ENCODE results near the gene CERK. TPM values are rescaled to one million over a fixed set of nuclear protein-coding genes. Genes with fewer than 3 reads are reported as not detected.

Gene CERK
- polyA plus RNA-seq, 1 of the 3 experiments (the other 2 are of a cell fraction), result 32.6 TPM

- WGBS (ENCODE audit: low lambda C conversion rate), result 98% methylated on average over 14 of the region's 15 CpGs
These were observed 50.6 kb downstream of the CERK start for GRCh38 chr22:46687460-46687859.

More at GRCh38 chr22:46687460-46687859, 50.6 kb downstream of the CERK start:
- CTCF ChIA-PET, result interaction anchor here (2.5 kb wide), 1 partner anchor 124 kb away, joined by 17 read pairs; no protein-coding TSS in a partner anchor
- H3K9ac ChIP-seq, result no peak overlapping the region
- no peak overlapping the region for H3K4me3 ChIP-seq (ENCODE audit: low read depth in 2 of 2, low read length in 1 of 2)
- H3F3A ChIP-seq (replicated peaks; ENCODE audit: insufficient read depth), result no peaks in the 10 kb centered on the region
- H3K27me3 ChIP-seq (ENCODE audit: insufficient read depth), result no peaks in the 10 kb centered on the region
- no peak overlapping the region for H2AFZ ChIP-seq (ENCODE audit: low read depth)
- no peaks in the 10 kb centered on the region for H3K9me3 ChIP-seq
- DNase-seq, result no peak
- H4K20me1 ChIP-seq (ENCODE audit: insufficient read depth), result no peaks in the 10 kb centered on the region
- TF ChIP-seq JUND (IDR thresholded peaks at IDR 0.05) (no peak), TAF1 (IDR thresholded peaks at IDR 0.05; ENCODE audit: borderline replicate concordance, low read depth, low read length) (no peak), FOXM1 (IDR thresholded peaks at IDR 0.05; ENCODE audit: low read depth) (no peak), ZBTB33 (IDR thresholded peaks at IDR 0.05; ENCODE audit: borderline replicate concordance, low read depth) (no peak), NFIC (IDR thresholded peaks at IDR 0.05; ENCODE audit: borderline replicate concordance) (no peak), GATA2 (CRISPR knock-in tag; IDR thresholded peaks at IDR 0.05) (no peak), FOSL2 (IDR thresholded peaks at IDR 0.05; ENCODE audit: borderline replicate concordance, low read depth) (no peak), ELF1 (IDR thresholded peaks at IDR 0.05) (no peak), SIN3A (IDR thresholded peaks at IDR 0.05; ENCODE audit: borderline replicate concordance, low read depth, low read length) (no peak), USF1 (IDR thresholded peaks at IDR 0.05; ENCODE audit: borderline replicate concordance, low read depth) (no peak), POLR2AphosphoS5 (IDR thresholded peaks at IDR 0.05; ENCODE audit: low read depth, low read length) (no peak), CHD2 (IDR thresholded peaks at IDR 0.05; ENCODE audit: low read length, partially characterized antibody) (no peak), NRF1 (IDR thresholded peaks at IDR 0.05; ENCODE audit: low read depth, low read length) (no peak), YY1 (IDR thresholded peaks at IDR 0.05; ENCODE audit: low read depth) (no peak), TEAD4 (IDR thresholded peaks at IDR 0.05; ENCODE audit: borderline replicate concordance, insufficient read depth) (no peak), MAX (IDR thresholded peaks at IDR 0.05; ENCODE audit: low read depth) (no peak), USF2 (IDR thresholded peaks at IDR 0.05; ENCODE audit: borderline replicate concordance, low read depth, low read length) (no peak)
- POLR2A ChIA-PET, result no interaction called here
- H3K36me3 ChIP-seq (replicated peaks in 1 of 2; ENCODE audit: control insufficient read depth in 1 of 2, insufficient read depth in 2 of 2, low read length in 1 of 2), result peaks cover 16 to 50% of the 10 kb centered on the region in 2 experiments
- H3K9me2 ChIP-seq, result no peaks in the 10 kb centered on the region
- H3K4me2 ChIP-seq, result no peak overlapping the region
- no peaks in the 10 kb centered on the region for H3K79me2 ChIP-seq (ENCODE audit: insufficient read depth)
- H3K4me1 ChIP-seq (ENCODE audit: control insufficient read depth in 1 of 2, insufficient read depth in 2 of 2, low read depth in 1 of 2, low read length in 1 of 2), result no peaks in the 10 kb centered on the region; a peak in 1 of 4 replicates
- H3K27ac ChIP-seq (ENCODE audit: low read depth in 2 of 2, low read length in 1 of 2), result no peak overlapping the region
